ENCODE results near the gene LRIT1.

DNA sequence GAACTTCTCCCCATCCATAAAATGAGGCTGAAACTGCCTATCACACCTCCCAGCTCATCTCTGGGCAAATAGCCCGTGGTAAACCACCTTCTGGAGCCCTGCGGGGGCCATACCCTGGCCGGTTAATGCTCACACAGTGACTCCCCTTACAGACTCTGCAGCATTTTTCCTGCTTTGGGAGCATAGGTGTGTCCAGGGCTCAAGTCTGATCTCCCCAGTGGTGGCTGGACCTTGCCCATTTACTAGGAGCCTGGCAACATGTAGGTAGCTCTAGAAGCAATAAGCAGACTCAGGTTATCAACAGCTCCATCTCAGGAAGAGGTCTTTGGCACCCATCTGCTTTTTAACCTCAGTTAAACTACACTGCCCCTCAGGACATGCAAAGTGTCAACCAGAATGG lies 52.5 kb downstream of the LRIT1 start:
- TF ChIP-seq POLR2A (IDR thresholded peaks at IDR 0.05), result no peak
- TF ChIP-seq, protein P1, sequence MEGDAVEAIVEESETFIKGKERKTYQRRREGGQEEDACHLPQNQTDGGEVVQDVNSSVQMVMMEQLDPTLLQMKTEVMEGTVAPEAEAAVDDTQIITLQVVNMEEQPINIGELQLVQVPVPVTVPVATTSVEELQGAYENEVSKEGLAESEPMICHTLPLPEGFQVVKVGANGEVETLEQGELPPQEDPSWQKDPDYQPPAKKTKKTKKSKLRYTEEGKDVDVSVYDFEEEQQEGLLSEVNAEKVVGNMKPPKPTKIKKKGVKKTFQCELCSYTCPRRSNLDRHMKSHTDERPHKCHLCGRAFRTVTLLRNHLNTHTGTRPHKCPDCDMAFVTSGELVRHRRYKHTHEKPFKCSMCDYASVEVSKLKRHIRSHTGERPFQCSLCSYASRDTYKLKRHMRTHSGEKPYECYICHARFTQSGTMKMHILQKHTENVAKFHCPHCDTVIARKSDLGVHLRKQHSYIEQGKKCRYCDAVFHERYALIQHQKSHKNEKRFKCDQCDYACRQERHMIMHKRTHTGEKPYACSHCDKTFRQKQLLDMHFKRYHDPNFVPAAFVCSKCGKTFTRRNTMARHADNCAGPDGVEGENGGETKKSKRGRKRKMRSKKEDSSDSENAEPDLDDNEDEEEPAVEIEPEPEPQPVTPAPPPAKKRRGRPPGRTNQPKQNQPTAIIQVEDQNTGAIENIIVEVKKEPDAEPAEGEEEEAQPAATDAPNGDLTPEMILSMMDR (IDR thresholded peaks at IDR 0.05 in 4 of 5, conservative IDR thresholded peaks at IDR 0.05 in 1 of 5), result no peak
